HG03439 (cell line): ENCODE measurements around the gene GPRC5A.

ENCODE experiments used
- ATAC-seq: cut with Tn5 transposase; IDR thresholded peaks from one replicate; pipeline ENCODE4 v1.9.1; 2021; ENCODE audit warnings: mild to moderate bottlenecking, moderate library complexity; ENCODE audit not compliant: unreplicated experiment

Gene GPRC5A

GRCh38 chr12:12908711-12909110, 17.3 kb downstream of the GPRC5A start:
- ATAC-seq, result no peak

DNA sequence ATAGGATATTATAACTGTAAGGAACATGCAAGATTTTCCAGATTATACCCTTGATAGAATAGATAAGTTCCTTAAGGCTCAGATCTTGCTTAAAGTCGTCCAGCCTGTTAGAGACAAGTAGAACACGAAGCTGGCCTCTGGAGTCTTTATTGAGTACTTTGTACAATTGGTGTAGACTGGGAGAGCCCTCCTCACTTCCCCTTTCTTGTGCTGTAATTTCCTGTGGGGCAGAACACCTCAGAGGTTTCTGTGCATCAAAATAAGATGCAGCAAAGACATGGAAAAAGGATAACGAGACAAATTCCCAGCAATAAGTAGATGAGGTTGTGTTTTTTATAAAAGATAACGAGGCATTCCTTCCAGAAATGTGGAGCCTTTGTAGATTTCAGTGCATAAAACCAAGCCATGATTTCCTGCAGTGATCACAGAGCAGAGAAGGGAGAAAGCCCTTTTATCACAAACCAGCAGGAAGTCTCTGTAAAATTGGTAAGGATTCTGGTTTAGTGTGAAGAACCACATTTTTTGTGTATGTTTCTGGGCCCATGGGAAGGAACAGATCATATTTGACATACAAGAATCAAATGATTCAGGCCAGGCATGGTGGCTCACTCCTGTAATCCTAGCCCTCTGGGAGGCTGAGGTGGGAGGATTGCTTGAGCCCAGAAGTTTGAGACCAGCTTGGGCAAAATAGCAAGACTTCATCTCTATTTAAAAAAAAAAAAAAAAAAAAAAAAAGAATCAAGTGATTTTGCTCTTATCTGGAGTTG, 18.0 kb downstream of the GPRC5A start:
- ATAC-seq, result no peak

DNA sequence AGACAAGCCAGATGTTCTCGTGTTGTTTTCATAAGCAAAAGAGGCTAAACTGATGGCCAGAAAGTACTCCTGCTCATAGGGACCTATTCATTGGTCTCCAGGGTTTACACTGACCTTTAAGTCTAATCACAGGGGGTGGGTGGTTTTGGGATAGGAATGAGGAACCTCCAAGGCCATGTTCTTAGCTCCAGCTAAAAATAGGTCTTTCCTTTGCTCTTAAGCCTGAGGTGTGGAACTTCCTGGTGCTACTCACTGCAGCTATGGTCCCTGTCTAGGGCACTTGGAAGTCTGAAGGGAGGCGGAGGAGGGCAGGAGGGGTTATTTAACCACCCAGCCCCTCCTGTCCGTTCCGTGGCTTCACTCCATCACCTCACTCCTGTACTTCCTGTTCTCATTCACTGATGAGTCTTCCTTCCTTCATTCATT, 18.6 kb downstream of the GPRC5A start:
- ATAC-seq, result no peak

GRCh38 chr12:12912711-12913110, 21.3 kb downstream of the GPRC5A start:
- ATAC-seq, result no peak

DNA sequence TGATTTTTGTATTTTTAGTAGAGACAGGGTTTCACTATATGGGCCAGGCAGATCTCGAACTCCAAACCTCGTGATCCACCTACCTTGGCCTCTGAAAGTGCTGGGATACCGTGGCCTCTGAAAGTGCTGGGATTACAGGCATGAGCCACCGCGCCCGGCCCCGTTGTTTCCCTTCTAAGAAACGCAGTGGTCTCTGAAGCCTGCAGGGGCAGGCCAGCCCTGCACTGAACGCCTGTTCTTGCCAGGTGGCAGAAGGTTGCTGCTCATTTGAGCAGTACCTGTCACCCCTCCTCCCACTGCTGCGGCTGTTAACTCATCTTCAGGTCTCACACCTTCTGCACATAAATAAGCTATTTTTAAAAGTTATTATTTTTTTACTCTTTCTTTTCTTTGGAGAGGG, 24.3 kb downstream of the GPRC5A start:
- no peak for ATAC-seq

- peak; percentile 94 for ATAC-seq
Measured at GRCh38 chr12:12916135-12916944, 25.0 kb downstream of the GPRC5A start.

DNA sequence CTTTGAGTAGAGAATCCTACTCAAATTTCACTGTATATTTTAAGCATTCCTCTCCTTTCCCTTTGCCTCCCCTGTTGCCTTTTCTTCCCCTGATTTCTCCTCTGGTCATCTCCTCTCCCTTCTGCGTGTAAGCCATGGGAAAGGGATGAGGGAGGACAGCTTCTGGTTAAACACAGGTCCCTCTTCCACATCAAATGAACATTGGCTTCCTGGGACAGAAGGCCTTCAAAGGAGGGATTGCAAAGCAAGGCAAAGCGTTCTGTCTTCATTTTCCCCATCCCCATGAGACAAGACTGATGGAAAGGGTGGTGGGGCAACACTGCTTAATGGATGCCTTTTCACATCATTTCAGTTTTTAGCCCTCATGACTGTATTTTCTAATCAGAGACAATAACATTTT, 26.2 kb downstream of the GPRC5A start:
- no peak for ATAC-seq

DNA sequence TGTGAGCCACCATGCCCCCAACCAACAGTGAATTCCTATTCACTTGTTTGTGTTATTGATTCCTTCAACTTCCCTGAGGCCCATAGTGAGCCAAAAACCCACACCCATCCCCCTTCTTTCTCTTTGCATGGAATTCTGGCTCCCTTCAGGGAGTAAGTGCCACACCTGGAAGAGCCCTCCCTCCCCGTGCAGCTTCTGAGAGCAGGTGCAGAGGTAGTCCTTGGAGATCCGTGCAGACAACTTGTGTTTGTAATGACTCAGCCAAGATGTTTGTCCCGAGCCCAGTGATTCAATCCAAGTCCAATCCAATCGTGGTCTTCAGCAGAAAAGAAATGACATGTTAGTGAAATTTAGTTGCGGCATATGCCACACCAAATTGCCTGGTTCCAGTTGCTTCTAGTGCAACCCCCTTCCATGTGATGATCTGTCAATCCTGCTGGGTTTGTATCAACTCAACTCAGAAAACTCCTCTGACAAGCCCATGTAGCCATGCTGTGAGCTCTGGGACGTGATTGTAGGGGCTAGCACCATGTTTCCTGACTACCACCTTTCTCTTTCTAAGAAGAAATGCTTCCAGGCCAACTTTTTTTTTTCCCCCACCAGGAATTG, 27.5 kb downstream of the GPRC5A start:
- no peak for ATAC-seq

DNA sequence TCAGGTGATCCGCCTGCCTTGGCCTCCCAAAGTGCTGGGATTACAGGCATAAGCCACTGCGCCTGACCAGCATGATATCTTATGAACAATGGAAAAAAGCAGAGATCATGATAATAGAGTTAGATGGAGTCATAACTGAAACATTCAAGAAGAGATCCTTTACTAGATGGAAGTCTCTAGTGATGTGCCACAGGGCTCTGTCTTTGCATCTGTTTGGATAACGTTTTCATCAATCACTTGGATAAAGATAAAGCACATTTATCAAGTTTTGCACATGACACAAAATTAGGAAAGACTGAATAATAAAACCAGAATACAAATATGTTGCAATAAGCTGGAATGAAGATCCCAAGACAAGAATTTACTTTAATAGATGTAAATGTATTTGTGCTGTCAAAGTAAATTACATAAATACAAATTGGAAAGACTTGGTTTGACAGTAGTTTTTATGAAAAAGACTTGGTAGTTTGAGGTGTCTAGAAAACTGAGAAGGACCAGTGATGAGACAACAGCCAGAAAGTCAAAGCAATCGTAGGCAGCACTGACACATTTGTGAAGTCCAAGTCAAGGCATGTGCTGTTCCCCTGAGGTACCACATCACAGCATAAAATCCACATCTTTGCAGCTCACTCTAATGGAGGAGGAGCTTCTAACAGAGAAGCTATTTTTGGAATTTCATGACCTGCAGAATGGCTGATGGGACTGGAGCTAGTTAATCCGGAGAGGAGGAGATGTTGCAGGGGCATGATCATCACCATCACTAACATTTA, 28.5 kb downstream of the GPRC5A start:
- no peak for ATAC-seq

DNA sequence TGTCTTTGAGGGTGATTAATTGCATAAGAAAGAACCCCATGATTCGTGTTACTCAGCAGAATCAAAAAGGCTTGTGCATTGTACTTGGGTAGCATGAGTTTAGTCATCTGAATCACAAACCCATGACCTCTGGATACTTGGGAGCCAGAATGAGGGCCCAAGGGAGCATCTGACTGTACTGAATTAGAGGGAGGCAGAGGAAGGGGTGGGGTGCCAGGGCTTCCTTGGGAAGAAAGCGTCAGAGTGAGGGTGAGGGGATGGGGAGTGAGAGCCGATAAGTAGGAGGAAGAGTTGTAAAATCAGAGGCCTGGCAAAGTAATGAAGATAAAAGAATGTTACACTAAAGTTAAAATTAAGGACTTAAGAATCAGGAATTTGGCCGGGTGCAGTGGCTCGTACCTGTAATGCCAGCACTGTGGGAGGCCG, 30.8 kb downstream of the GPRC5A start:
- ATAC-seq, result no peak

- no peak for ATAC-seq
Measured at GRCh38 chr12:12922978-12923377, 31.6 kb downstream of the GPRC5A start.

DNA sequence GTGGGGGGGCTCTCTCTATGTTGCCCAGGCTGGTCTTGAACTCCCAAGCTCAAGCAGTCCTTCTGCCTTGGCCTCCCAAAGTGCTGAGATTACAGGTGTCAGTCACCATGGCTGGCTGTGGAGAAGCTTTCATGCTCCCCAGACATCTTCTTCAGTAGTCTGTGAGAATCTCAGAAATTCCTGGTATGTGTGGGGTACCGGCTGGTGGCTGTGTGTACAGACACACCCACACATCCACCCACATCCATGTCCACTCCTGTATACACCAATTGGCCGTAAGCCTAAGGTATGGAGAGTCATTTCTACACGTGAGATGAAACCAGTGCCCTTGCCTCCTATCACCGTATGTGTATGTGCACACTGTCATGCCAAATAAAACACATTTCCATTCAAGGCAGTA, 32.8 kb downstream of the GPRC5A start:
- no peak for ATAC-seq

- no peak for ATAC-seq
Measured at GRCh38 chr12:12925388-12925787, 34.0 kb downstream of the GPRC5A start.

DNA sequence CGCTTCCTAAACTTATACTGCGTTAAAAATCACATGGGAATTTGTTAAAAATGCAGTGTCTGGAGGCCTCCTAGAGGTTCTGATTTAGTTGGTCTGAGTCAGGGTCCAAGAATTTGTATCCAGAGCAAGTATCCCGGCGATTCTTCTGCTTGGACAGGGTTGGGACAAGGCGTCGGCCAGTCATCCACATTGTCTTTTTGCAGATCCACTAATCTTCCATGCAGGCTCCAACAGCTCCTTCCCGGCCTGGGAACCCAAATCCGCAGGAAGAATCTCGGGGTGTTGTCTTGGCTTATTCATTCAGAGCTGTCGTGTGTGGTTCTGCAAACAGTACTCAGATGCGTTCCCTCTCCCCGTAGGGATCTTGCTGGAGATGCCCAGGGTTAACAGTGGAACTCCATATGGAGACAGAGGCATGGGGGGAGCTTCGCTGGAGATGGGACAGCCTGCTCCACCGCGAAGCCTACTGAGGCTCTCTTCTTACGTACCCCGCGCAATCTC, 35.3 kb downstream of the GPRC5A start:
- ATAC-seq, result no peak

DNA sequence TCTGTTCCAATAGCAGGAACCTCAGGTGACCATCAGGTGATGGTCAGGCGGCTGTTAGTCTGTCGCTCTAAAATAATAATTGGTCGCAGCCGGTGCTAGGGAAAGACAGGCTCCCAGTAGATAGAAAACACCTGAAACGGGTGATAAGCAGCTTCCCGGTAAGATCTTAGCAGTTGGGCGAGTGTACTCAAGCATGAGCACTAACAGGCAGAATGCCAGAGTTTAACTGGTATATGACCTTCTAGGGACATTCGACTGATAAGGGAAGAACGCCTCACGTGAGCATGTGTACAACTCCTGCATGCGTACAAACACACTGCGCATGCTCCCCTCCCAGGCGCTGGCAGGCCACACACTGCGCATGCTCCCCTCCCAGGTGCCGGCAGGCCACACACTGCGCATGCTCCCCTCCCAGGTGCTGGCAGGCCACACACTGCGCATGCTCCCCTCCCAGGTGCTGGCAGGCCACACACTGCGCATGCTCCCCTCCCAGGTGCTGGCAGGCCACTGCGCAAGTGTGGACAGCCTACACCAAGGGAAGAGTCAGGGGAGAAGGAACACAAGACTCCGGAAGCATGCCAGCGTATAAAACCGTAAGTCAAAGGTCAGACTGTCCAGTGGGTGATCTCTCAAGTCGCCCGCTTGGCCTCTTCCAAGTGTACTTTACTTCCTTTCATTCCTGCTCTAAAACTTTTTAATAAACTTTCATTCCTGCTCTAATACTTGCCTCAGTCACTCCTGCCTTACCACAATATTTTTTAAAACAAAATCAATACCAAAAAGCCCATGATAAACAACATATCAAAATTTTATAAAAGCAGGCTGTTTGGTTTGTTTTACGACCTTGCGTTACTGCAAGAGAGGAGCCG, 36.1 kb downstream of the GPRC5A start:
- no peak for ATAC-seq

DNA sequence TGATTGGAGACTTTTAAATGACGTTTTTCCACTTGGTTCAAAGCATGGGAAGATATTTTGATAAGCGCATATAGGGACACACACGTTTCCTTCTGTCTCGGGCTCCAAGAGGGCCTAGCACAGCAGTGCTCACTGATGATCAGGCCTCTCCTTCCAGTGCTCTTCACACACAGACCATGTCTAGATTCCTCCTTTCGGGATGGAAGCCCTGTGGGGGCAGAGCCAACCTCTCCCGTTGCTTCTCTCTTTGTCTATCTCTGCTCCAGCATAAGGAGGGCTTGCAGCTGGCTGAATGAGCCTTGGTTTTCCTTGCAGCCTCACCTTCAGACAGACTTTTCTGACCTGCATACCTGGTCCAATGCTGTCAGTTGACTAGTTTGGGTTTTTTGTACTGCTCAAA, 38.3 kb downstream of the GPRC5A start:
- no peak for ATAC-seq

- ATAC-seq, result no peak
Measured at GRCh38 chr12:12930633-12931219, 39.4 kb downstream of the GPRC5A start.

DNA sequence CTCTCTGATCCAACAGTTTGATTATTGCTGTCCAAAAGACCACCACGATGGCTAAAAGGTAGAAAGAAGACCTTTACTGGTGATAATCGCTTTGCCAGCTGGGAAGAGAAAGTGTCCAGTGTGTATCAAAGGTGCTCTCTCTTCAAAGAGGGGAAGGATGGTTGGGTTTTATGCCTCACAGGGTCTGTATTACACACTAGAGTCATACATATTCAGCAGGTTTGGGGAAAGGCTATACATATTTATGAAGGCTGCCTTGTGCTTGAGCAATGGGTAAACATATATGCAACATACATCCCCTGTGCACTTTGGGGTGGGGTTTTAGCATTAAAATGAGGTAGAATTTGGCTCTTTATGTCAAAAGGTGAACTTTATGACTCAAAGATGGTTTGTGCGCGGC, 42.4 kb downstream of the GPRC5A start:
- no peak for ATAC-seq

DNA sequence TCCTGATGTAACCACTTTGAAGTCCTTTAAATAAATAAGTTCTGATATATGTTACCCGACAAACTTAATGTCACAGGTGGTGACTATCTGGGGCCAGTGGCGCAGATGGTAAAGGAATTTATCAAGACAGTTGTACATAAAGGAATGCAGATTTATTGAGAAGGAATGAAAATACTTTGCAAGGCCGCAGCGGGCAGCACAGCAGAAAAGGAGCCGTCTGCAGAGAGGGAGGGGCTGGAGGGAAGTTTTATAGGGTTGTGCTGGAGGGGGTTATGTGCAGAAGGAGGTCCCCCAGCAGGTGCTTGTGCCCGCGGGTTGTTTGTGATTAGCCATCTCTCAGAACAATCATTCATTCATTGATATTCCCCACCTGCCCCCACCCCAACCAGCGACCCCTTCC, 43.2 kb downstream of the GPRC5A start:
- ATAC-seq, result no peak
